Parathyroid adenoma (tissue), 2 donors: ENCODE data around the gene SLC6A12.

Source experiments
- H2AFZ ChIP-seq: fragments of 300-600 bp; sonication (generic); one replicate; pipeline ENCODE4 v1.7.0; 2017; ENCODE audit warnings: antibody characterized with exemption, mild to moderate bottlenecking
- H3K27ac ChIP-seq: fragments of 300-600 bp; sonication (generic); one replicate; pipeline ENCODE4 v1.7.0; 2017
- H3K27me3 ChIP-seq: fragments of 300-600 bp; sonication (generic); one replicate; pipeline ENCODE4 v1.7.0; 2017; ENCODE audit warnings: low read length; ENCODE audit not compliant: control insufficient read depth, insufficient read depth
- H3K36me3 ChIP-seq: fragments of 300-600 bp; sonication (generic); one replicate; pipeline ENCODE4 v1.7.0; 2017; ENCODE audit warnings: low read length; ENCODE audit not compliant: control insufficient read depth, insufficient read depth
- H3K4me1 ChIP-seq: fragments of 300-600 bp; sonication (generic); one replicate; pipeline ENCODE4 v1.7.0; 2017; ENCODE audit warnings: control low read depth
- H3K4me2 ChIP-seq: fragments of 300-600 bp; sonication (generic); one replicate; pipeline ENCODE4 v1.7.0; 2017; ENCODE audit warnings: low read length
- H3K4me3 ChIP-seq: fragments of 300-600 bp; sonication (generic); one replicate; pipeline ENCODE4 v1.7.0; 2017; ENCODE audit warnings: low read depth, low read length
- H3K79me2 ChIP-seq: fragments of 300-600 bp; sonication (generic); one replicate; pipeline ENCODE4 v1.7.0; 2017; ENCODE audit warnings: control low read depth
- H3K9ac ChIP-seq: fragments of 300-600 bp; sonication (generic); one replicate; pipeline ENCODE4 v1.7.0; 2017; ENCODE audit warnings: mild to moderate bottlenecking
- H3K9me3 ChIP-seq: fragments of 300-600 bp; sonication (generic); one replicate; pipeline ENCODE4 v1.7.0; 2017; ENCODE audit warnings: low read length; ENCODE audit not compliant: control insufficient read depth
- CTCF ChIP-seq: fragments of 300-600 bp; sonication (generic); IDR thresholded peaks from one replicate; pipeline ENCODE4 v1.7.0; 2017; ENCODE audit warnings: antibody characterized with exemption, mild to moderate bottlenecking
- donor health status: primary hyperparathyroidism.

SLC6A12 gene

GRCh38 chr12:174596-174995 is 39.4 kb downstream of the SLC6A12 start:
- Histone ChIP-seq H3K36me3 (no peaks in the 10 kb centered on the region), H3K27ac (peak overlapping the region; percentile 99), H3K4me3 (no peak overlapping the region), H3K9ac (no peak overlapping the region), H3K4me2 (peak overlapping the region; percentile 24), H3K27me3 (no peaks in the 10 kb centered on the region), H2AFZ (peak overlapping the region; percentile 58), H3K9me3 (no peaks in the 10 kb centered on the region), H3K79me2 (no peaks in the 10 kb centered on the region), H3K4me1 (peaks cover 67% of the 10 kb centered on the region)
- no peak for TF ChIP-seq CTCF

- Histone ChIP-seq H2AFZ (peak overlapping the region; percentile 58), H3K4me3 (no peak overlapping the region), H3K36me3 (no peaks in the 10 kb centered on the region), H3K4me1 (peaks cover 62% of the 10 kb centered on the region), H3K9me3 (no peaks in the 10 kb centered on the region), H3K27me3 (no peaks in the 10 kb centered on the region), H3K79me2 (no peaks in the 10 kb centered on the region), H3K27ac (peak overlapping the region; percentile 99), H3K9ac (no peak overlapping the region), H3K4me2 (peak overlapping the region; percentile 24)
- TF ChIP-seq CTCF: no peak
These were observed 39.8 kb downstream of the SLC6A12 start for GRCh38 chr12:174124-174523.

- no peaks in the 10 kb centered on the region for H3K79me2 ChIP-seq
- no peak overlapping the region for H3K4me2 ChIP-seq
- H2AFZ ChIP-seq: no peak overlapping the region
- H3K9ac ChIP-seq: no peak overlapping the region
- no peaks in the 10 kb centered on the region for H3K36me3 ChIP-seq
- peaks cover 49% of the 10 kb centered on the region for H3K4me1 ChIP-seq
- H3K4me3 ChIP-seq: no peak overlapping the region
- no peak for TF ChIP-seq CTCF
- H3K27ac ChIP-seq: peak overlapping the region; percentile 2
- no peaks in the 10 kb centered on the region for H3K9me3 ChIP-seq
- no peaks in the 10 kb centered on the region for H3K27me3 ChIP-seq
These were observed 41.2 kb downstream of the SLC6A12 start for GRCh38 chr12:172732-173161.

GRCh38 chr12:171743-172676 is 41.9 kb downstream of the SLC6A12 start:
- H3K27ac ChIP-seq: peak overlapping the region; percentile 2
- H3K36me3 ChIP-seq: no peaks in the 10 kb centered on the region
- H3K4me1 ChIP-seq: peaks cover 45% of the 10 kb centered on the region
- H3K79me2 ChIP-seq: no peaks in the 10 kb centered on the region
- no peak overlapping the region for H2AFZ ChIP-seq
- no peak overlapping the region for H3K9ac ChIP-seq
- H3K9me3 ChIP-seq: no peaks in the 10 kb centered on the region
- no peaks in the 10 kb centered on the region for H3K27me3 ChIP-seq
- H3K4me2 ChIP-seq: no peak overlapping the region
- no peak overlapping the region for H3K4me3 ChIP-seq
- no peak for TF ChIP-seq CTCF
